Measurements from ENCODE around the gene PI16.

Gene PI16

DNA sequence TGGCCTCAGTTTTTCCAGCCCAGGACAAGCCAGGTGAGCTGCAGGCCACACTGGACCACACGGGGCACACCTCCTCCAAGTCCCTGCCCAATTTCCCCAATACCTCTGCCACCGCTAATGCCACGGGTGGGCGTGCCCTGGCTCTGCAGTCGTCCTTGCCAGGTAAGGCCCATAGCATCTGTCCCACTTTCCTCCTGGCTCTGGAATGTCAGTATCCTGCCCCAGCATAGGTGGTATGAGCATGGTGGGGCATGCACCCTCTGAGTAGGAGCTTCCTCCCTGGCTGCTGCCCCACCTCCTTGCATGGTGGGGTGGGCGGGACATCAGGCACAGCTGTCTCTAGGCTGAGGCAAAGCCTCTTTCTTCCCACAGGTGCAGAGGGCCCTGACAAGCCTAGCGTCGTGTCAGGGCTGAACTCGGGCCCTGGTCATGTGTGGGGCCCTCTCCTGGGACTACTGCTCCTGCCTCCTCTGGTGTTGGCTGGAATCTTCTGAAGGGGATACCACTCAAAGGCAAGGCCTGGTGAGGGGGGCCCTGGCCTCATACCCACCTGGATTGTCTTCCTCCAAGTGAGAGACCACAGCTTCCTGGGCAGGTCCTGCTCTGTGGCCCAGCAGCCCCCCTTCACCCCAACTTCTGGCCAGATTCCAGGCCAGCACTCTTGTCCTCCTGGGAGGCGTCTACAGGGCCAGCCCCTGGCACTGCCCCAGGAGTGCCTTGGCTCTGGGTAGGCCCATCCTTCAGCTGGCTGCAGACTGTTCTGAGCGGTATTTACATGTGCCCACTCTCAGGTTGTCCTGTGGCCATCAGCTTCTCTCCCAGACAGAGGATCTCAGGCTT, 9.1 kb downstream of the PI16 start:
- H3K4me3 ChIP-seq (ENCODE audit: low read depth, low read length) = no peak overlapping the region
- no peak for DNase-seq (ENCODE audit: low read depth)
- TF ChIP-seq, protein P1, sequence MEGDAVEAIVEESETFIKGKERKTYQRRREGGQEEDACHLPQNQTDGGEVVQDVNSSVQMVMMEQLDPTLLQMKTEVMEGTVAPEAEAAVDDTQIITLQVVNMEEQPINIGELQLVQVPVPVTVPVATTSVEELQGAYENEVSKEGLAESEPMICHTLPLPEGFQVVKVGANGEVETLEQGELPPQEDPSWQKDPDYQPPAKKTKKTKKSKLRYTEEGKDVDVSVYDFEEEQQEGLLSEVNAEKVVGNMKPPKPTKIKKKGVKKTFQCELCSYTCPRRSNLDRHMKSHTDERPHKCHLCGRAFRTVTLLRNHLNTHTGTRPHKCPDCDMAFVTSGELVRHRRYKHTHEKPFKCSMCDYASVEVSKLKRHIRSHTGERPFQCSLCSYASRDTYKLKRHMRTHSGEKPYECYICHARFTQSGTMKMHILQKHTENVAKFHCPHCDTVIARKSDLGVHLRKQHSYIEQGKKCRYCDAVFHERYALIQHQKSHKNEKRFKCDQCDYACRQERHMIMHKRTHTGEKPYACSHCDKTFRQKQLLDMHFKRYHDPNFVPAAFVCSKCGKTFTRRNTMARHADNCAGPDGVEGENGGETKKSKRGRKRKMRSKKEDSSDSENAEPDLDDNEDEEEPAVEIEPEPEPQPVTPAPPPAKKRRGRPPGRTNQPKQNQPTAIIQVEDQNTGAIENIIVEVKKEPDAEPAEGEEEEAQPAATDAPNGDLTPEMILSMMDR (IDR thresholded peaks at IDR 0.05; ENCODE audit: control insufficient read depth, extremely low read depth, insufficient read depth) = no peak

- DNase-seq (ENCODE audit: low read depth) = no peak
- TF ChIP-seq, protein P1 (IDR thresholded peaks at IDR 0.05; ENCODE audit: control insufficient read depth, extremely low read depth, insufficient read depth) = no peak
- H3K4me3 ChIP-seq (ENCODE audit: low read depth, low read length) = no peak overlapping the region
Measured at GRCh38 chr6:36964349-36964748, 9.8 kb downstream of the PI16 start.

GRCh38 chr6:36964908-36965307, 10.4 kb downstream of the PI16 start:
- no peak for DNase-seq (ENCODE audit: low read depth)
- H3K4me3 ChIP-seq (ENCODE audit: low read depth, low read length) = no peak overlapping the region
- TF ChIP-seq, protein P1 (IDR thresholded peaks at IDR 0.05; ENCODE audit: control insufficient read depth, extremely low read depth, insufficient read depth) = no peak

DNA sequence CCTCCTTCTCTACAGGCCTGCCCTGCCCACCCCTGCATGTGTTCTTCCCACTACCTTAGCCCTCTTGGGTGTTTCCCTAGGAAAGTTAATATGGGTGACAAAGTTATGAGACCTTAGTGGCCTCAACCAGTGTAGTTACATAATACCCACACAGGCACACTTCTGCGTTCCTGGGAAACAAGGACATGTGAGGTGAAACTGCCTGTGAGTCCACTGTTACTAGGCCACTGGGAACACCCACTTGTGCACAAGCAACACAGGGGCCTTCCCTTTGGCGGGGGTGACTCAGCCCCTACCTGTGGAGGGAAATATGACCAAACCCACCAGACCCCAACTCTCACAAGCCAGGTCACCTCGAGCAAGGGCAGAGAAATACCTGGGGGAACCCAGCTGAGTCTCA, 12.8 kb downstream of the PI16 start:
- TF ChIP-seq, protein P1 (IDR thresholded peaks at IDR 0.05; ENCODE audit: control insufficient read depth, extremely low read depth, insufficient read depth) = no peak
- DNase-seq (ENCODE audit: low read depth) = no peak
- H3K4me3 ChIP-seq (ENCODE audit: low read depth, low read length) = no peak overlapping the region

DNA sequence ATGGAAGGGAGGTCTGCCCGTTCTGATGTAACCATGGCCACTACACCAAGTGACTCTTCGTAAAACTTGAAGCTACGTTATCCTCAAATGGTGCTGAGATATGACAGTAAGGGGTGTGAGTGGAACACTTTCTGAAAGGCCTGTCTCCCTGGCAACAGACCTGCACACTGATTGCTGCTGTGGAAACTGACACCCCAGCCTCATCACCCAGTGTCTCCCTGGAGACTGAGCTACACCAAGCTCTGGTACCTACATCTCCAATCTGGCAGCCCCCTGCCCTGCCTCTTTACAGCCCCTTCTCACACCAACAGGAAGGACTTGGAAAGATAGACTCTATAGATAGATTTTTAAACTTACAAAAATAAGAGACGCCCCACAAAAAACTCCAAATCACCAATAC, 13.2 kb downstream of the PI16 start:
- TF ChIP-seq, protein P1 (IDR thresholded peaks at IDR 0.05; ENCODE audit: control insufficient read depth, extremely low read depth, insufficient read depth) = no peak
- H3K4me3 ChIP-seq (ENCODE audit: low read depth, low read length) = no peak overlapping the region
- DNase-seq (ENCODE audit: low read depth) = no peak

DNA sequence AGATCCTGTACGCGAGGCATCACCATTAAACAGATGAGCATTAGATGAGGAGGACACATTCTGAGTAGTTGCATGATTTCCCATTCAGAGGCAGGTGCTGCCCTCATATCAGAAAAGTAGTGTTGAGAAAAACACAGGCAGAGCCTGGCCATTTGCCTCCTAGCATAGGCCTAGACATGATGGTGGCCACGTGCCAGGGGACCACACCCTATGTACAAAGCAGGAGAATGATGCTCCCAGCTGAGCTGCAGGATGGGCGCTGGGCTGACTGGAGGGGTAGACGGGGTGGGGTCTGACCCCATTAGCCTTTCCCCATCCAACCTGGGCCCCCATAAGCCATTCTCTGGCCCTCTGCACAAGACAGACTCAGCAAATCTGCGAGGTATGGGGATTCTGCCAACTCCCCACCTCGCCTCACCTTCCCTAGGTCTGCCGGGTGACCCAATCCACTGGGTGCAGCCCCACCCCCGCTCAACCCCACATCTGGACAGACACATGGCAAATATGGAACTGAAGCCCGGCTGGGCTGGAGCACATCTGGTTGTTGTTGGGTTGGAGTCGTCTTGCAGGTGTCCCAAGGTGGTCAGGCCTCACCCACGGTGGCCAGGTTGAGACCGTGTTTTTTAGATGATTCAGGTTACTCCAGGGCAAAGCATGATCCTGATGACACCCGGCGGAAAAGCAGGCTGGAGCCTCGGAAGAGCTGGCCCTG, 13.9 kb downstream of the PI16 start:
- TF ChIP-seq, protein P1 (IDR thresholded peaks at IDR 0.05; ENCODE audit: control insufficient read depth, extremely low read depth, insufficient read depth) = no peak
- no peak for DNase-seq (ENCODE audit: low read depth)
- no peak overlapping the region for H3K4me3 ChIP-seq (ENCODE audit: low read depth, low read length)

All from LNCaP clone FGC (cell line).